Mesodermal cell (in vitro differentiated cells): ENCODE data around the gene UGGT1. TPM values are rescaled to one million over a fixed set of nuclear protein-coding genes. Genes with fewer than 3 reads are reported as not detected.

Source experiments
- H3K27ac ChIP-seq: 2 replicates; pipeline ENCODE4 v1.7.0; 2013; ENCODE audit warnings: mild to moderate bottlenecking, low read depth, low read length, moderate library complexity; ENCODE audit not compliant: severe bottlenecking
- H3K36me3 ChIP-seq: 2 replicates; pipeline ENCODE4 v1.7.1; 2013; ENCODE audit warnings: mild to moderate bottlenecking, low read length, moderate library complexity; ENCODE audit not compliant: control insufficient read depth, insufficient read depth
- H3K4me1 ChIP-seq: one replicate; pipeline ENCODE4 v1.7.1; 2013; ENCODE audit warnings: mild to moderate bottlenecking, low read length; ENCODE audit not compliant: insufficient read depth, control insufficient read depth, poor library complexity, severe bottlenecking
- H3K4me3 ChIP-seq: 2 replicates; pipeline ENCODE4 v1.7.0; 2013; ENCODE audit warnings: low read length, control low read depth, mild to moderate bottlenecking; ENCODE audit not compliant: insufficient read depth, poor library complexity, severe bottlenecking; ENCODE audit errors: extremely low read depth
- H3K9me3 ChIP-seq: 2 replicates; pipeline ENCODE4 v1.7.1; 2013; ENCODE audit warnings: mild to moderate bottlenecking, low read length, moderate library complexity; ENCODE audit not compliant: control insufficient read depth
- WGBS, 2 experiments: methylation state at CpG; one replicate each; pipeline ENCODE4 v1.1.5; 2013; ENCODE audit warnings: missing lambda C conversion rate in 2 of 2; ENCODE audit not compliant: insufficient coverage in 2 of 2; 5-methylcytosine and 5-hydroxymethylcytosine counted together
- polyA plus RNA-seq, 2 experiments: library from polyadenylated mRNA; stranded (reverse); fragments of 50-300 nt; gene quantifications; one replicate each; pipeline ENCODE4 v1.2.3, GENCODE V29; 2013

The UGGT1 gene
- polyA plus RNA-seq (2013, experiment 1 of 2), result 38.4 TPM
- polyA plus RNA-seq (2013, experiment 2 of 2), result 37.3 TPM

DNA sequence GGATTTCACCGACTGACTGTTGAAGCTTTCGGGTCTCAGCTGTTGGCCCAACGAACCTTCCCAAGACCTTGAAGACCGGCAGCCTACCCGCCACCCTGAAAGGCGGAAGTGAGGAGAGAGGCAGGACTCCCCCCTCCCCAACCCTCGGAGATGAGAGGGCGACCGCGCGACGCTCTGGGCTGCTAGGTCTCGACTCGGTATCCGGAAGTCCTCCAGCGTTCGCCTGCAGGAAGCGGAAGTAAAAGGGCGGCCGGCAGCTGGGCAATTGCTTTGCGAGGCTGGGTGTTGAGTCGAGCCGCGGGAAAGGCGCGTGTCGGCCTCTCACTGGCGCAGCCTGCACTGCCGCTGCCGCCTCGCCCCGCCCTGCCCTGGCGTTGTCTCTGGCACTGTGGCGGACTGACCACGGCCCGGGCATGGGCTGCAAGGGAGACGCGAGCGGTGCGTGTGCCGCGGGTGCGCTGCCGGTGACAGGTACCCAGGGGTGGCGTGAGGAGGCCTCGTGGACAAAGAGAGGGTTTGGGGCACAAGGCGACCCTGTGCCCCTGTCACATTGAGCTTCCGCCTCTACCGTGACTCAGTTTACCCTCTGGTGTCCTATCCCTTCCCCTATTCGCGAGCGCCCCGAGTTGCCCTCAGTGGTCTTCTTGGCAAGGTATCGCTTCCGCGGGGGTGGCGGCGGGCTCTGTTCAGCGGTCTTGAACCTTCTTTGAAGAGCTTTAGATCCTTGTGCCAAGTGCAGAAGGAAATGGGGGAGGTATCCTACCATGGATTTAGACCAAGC, at the start of gene UGGT1:
Gene UGGT1 (plus strand): TSS at position 256 of the 781 bp plus-strand sequence. CDS start 158 bp downstream, at position 414.
- 0 to 1% methylated on average over 41 to 52 of the region's 59 CpGs for WGBS, 2 experiments
- Histone ChIP-seq H3K27ac (peak within 1 kb of the TSS; percentile 94), H3K4me3 (peak within 1 kb of the TSS; percentile 95), H3K36me3 (peaks cover 15% of the 10 kb centered on the region), H3K4me1 (no peaks in the 10 kb centered on the region), H3K9me3 (no peaks in the 10 kb centered on the region)

- WGBS, 2 experiments, result 93 to 100% methylated on average over 3 of the region's 3 CpGs
- no peaks in the 10 kb centered on the region for H3K4me1 ChIP-seq
- H3K4me3 ChIP-seq, result no peak overlapping the region
- H3K36me3 ChIP-seq, result no peaks in the 10 kb centered on the region
- peaks cover 34% of the 10 kb centered on the region for H3K9me3 ChIP-seq
- no peak overlapping the region for H3K27ac ChIP-seq
Observed at GRCh38 chr2:128041561-128041960, 49.4 kb upstream of the UGGT1 start.

GRCh38 chr2:128043041-128043440, 48.0 kb upstream of the UGGT1 start:
- H3K4me1 ChIP-seq, result no peaks in the 10 kb centered on the region
- no peak overlapping the region for H3K4me3 ChIP-seq
- peaks cover 23% of the 10 kb centered on the region for H3K9me3 ChIP-seq
- H3K36me3 ChIP-seq, result no peaks in the 10 kb centered on the region
- H3K27ac ChIP-seq, result no peak overlapping the region
- WGBS, 2 experiments, result 81 to 86% methylated on average over 3 of the region's 3 CpGs

DNA sequence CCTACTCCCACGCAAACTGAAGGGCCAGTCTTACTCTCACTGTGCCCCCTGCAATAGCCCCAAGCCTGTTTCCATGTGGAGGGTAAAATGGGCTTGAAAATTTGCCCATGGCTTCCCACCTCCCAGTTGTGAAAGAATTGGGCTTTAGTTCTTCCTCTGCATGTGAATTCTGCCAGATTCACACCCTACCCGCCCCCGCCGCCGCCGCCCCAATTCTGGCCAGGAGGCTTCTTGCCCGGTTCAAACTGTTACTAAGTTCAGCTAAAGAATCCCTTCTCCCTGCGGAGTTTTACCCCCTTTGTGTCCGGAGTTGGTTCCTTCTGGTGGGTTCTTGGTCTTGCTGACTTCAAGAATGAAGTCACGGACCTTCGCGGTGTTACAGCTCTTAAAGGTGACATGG, 37.7 kb upstream of the UGGT1 start:
- Histone ChIP-seq H3K4me1 (no peaks in the 10 kb centered on the region), H3K27ac (no peak overlapping the region), H3K4me3 (no peak overlapping the region), H3K36me3 (no peaks in the 10 kb centered on the region), H3K9me3 (no peaks in the 10 kb centered on the region)
- WGBS, 2 experiments, result 88 to 93% methylated on average over 6 to 7 of the region's 12 CpGs

DNA sequence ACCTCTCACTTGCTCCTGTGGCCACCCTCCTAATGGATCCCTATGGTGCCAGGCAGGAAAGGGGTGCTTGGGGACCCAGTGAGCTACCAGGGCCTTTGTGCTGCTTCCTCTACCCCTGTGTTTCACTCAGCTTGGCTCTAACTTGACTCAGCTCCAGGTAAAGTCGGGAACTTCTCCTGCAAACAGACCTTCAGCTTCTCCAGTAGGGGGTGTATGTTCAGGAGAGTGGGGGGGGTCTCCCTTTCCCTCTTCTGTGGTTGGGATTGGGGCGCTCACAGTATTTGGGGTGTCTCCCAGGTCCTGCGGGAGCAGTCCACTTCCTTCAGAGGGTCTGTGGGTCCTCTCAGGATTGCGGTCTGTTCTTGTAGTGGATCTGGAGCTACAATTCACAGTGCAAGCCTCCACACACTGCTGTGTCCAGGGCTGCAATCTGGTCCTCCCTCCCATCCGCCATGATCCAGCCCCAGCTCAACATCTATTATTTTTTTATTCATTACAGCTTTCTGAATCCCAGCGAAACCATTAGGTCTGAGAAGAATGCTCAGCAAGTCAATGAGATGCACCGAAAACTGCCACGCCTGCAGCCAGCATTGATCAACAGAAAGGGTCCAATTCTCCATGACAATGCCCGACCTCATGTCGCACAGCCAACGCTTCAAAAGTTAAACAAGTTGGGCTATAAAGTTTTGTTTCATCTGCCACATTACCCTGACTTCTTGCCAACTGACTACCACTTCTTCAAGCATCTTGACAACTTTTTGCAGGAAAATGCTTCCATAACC, 36.7 kb upstream of the UGGT1 start:
- H3K9me3 ChIP-seq, result no peaks in the 10 kb centered on the region
- H3K27ac ChIP-seq, result no peak overlapping the region
- H3K36me3 ChIP-seq, result no peaks in the 10 kb centered on the region
- 95 to 97% methylated on average over 7 of the region's 11 CpGs for WGBS, 2 experiments
- no peaks in the 10 kb centered on the region for H3K4me1 ChIP-seq
- no peak overlapping the region for H3K4me3 ChIP-seq

DNA sequence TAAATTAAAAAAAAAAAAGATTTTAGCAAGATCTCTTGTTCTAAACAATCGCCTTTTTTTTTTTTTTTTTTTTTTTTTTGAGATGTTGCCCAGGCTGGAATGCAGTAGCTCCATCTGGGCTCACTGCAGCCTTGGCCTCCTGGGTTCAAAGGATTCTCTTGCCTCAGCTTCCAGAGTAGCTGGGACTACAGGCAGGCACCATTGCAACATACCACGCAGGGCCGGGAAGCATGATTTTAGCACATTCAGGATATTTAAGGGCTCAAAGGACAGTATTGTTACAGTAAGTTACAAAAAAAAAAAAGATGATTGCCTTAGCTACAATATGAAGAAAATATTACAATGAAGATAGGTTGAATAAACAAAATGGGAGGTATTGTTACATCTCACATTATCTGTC, 33.7 kb upstream of the UGGT1 start:
- Histone ChIP-seq H3K4me3 (no peak overlapping the region), H3K4me1 (no peaks in the 10 kb centered on the region), H3K27ac (no peak overlapping the region), H3K9me3 (no peaks in the 10 kb centered on the region), H3K36me3 (no peaks in the 10 kb centered on the region)
- WGBS, 2 experiments, result 94 to 100% methylated on average over 1 to 2 of the region's 3 CpGs

DNA sequence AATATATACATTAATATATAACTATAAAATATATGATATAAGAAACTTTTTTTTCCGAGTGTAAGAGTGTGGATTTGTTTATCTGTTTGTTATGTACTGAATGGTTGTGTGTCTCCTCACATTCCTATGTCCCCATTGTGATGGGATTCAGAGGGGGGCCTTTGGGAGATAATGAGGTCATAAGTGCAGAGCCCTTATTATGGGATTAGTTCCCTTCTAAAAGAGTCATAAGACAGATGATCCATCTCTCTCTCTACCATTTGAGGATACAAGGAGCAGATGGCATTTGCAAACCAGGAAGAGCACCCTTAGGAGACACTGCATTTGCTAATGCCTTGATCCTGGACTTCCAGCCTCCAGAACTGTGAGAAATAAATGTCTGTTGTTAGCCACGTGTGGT, 32.9 kb upstream of the UGGT1 start:
- Histone ChIP-seq H3K27ac (no peak overlapping the region), H3K4me1 (no peaks in the 10 kb centered on the region), H3K4me3 (no peak overlapping the region), H3K9me3 (no peaks in the 10 kb centered on the region), H3K36me3 (no peaks in the 10 kb centered on the region)
- WGBS, 2 experiments, result 67% methylated on average over 1 of the region's 2 CpGs; no CpG with 5 or more reads in 1 of the 2 experiments

- H3K27ac ChIP-seq, result no peak overlapping the region
- H3K4me1 ChIP-seq, result no peaks in the 10 kb centered on the region
- no peaks in the 10 kb centered on the region for H3K36me3 ChIP-seq
- H3K4me3 ChIP-seq, result no peak overlapping the region
- no peaks in the 10 kb centered on the region for H3K9me3 ChIP-seq
- WGBS, 2 experiments, result 91 to 94% methylated on average over 8 of the region's 8 CpGs
Observed at GRCh38 chr2:128062571-128062970, 28.4 kb upstream of the UGGT1 start.

- Histone ChIP-seq H3K9me3 (no peaks in the 10 kb centered on the region), H3K4me1 (no peaks in the 10 kb centered on the region), H3K27ac (no peak overlapping the region), H3K4me3 (no peak overlapping the region), H3K36me3 (no peaks in the 10 kb centered on the region)
- 78 to 100% methylated on average over 1 of the region's 1 CpG for WGBS, 2 experiments
Observed at GRCh38 chr2:128064353-128064752, 26.6 kb upstream of the UGGT1 start.

DNA sequence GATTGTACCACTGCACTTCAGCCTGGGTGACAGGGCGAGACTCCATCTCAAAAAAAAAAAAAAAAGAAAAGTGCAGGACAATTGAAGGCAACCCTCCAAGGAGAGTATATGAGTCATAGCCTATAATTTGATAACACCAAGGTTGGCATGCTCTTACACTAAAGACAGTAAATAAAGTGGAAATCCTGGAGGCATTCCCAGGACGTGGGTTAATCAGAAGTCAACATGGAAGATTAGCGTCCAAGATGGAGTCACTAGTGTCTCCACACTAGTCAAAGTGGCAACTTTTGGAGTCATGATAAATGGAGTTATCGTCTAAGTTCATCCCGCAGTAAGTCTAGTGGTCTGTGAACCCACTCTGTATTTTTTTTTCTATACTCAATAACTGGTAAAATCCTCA, 21.2 kb upstream of the UGGT1 start:
- H3K27ac ChIP-seq, result no peak overlapping the region
- no peaks in the 10 kb centered on the region for H3K36me3 ChIP-seq
- WGBS, 2 experiments, result 93% methylated on average over 2 of the region's 5 CpGs; no CpG with 5 or more reads in 1 of the 2 experiments
- H3K9me3 ChIP-seq, result no peaks in the 10 kb centered on the region
- H3K4me1 ChIP-seq, result no peaks in the 10 kb centered on the region
- no peak overlapping the region for H3K4me3 ChIP-seq

GRCh38 chr2:128073278-128073677, 17.7 kb upstream of the UGGT1 start:
- Histone ChIP-seq H3K27ac (no peak overlapping the region), H3K36me3 (no peaks in the 10 kb centered on the region), H3K4me1 (no peaks in the 10 kb centered on the region), H3K9me3 (no peaks in the 10 kb centered on the region), H3K4me3 (no peak overlapping the region)
- 76 to 92% methylated on average over 2 to 3 of the region's 3 CpGs for WGBS, 2 experiments
